ENCODE results near the gene ZNF526.
A peak's percentile ranks its signal among the peaks of the same experiment; 100 is the strongest.

- TF ChIP-seq CTCF (conservative IDR thresholded peaks at IDR 0.05; ENCODE audit: low read length) (peak; percentile 77), EZH2phosphoT487 (IDR thresholded peaks at IDR 0.05; ENCODE audit: borderline replicate concordance) (no peak)
Measured at GRCh38 chr19:42244347-42245220, 24.5 kb downstream of the ZNF526 start.

Measured in Loucy (cell line).